Measurements from ENCODE around the gene PDGFRB.

The PDGFRB gene

DNA sequence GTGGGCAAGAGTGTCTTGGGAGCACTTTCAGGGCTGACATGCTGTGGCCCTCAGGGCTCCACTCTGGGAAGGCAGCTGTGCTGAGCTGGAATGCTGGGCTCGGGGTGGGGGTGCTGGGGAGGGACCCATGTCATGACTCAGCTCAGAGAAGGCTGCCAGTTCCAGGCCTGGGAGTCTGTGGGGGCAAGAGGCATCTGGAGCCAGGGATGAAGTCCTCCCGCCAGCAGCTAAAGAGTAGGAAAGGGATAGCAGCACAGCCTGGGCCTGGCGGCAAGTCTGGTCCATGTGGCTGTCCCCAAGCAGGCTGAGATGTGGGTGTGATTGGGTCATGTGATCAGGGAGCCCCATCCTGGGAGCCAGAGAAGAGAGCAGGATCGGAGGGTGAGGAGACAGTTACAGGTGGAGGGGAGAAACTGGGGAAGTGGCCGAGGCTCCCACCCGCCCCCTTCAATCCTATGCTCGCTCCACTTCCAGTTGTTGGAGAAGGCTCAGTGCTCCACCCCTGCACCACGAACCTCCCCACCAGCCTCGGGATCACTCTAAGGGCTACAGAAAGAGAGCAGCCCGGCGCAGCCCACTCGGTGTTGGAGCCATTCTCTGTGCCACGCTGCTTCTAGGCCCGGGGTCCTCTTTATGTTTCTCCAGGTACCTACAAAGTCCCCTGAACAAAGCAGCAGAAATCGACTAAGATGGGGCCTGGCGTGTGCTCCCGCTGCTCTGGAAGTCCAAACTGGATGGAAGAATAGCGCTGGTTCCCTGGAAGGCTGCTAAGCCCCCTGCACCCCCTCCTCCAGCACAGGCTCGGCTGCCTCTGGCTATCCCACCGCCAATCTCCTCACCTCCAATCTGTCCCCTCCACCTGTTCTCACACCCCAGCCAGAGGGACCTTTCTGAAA lies 12.0 kb downstream of the PDGFRB start:
- no peak for DNase-seq

GRCh38 chr5:150142959-150143349 lies 12.7 kb downstream of the PDGFRB start:
- DNase-seq, result no peak

GRCh38 chr5:150142185-150142958 lies 13.3 kb downstream of the PDGFRB start:
- DNase-seq, result no peak

- DNase-seq, result no peak
Measured at GRCh38 chr5:150141544-150142184, 14.0 kb downstream of the PDGFRB start.

- no peak for DNase-seq
Measured at GRCh38 chr5:150140830-150141229, 14.8 kb downstream of the PDGFRB start.

DNA sequence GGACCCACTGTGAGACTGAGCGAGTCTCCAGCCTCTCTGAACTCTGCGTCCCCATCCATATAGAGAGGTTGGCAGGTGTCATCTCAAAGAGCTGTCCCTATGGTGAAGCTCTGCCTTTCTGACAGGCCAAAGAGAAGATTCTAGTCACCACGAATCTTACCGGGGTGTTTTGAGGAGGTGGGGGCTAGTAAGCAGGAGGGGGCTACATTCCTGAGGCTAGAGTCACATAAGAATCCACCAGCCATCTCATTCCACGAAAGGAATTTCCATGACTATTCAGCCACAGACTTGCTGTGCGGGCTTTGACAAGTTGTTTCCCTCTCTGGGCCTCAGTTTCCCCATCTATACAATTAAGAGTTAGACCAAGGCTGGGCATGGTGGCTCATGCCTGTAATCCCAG lies 16.3 kb downstream of the PDGFRB start:
- no peak for DNase-seq

DNA sequence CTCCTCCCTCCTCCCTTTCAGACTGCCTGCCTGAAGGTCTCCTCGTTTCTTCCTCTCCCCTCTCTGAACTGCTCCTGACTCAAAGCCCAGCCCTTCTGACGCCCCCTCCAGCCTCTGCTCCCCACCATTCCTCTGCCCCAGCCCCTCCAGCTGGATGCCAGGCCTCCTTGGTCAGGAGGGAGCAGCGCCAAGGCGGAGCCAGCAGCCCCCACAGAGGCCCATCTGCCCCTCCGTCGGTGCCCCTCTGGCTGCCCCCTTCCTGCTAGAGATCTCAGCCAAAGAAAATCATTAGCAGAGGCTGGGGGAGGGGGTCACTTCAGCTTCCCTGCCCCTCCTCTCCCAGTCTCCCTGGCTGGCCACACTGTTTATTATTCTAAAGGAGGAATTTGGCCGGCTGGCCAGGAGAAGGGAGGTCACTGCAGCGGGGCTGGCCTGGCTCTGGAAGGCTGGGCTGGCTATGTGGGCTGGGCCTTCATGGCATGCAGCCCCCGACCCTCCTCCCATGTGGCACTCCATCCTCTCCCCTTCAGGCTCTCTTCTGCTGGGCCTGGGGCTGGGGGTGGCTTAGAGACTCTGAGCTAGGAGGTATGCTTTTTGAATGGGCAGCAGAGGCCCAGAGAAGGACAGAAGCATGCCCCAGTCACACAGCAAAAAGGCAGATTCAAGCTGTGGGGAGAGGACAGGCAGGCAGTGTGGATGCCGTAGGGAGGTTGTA lies 16.9 kb downstream of the PDGFRB start:
- no peak for DNase-seq

DNA sequence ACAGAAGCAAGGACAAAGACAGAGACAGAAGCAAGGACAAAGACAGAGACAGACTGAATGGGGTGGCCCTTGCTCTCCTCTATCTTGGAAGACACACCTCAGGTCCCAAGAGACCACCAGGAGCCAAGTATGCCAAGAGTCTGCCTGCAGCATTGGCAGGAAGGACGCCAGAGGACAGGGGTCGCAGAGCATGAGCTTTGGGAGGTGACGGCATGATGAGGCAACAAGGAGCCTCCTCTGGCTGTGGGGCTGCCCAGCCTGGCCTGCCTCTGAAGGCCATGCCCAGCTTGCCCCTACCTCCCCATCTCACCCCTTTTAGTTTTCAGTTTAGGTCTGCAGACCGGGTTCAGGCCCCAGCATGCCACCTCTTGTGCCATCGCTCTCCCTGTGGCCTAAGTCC lies 17.6 kb downstream of the PDGFRB start:
- DNase-seq, result no peak

GRCh38 chr5:150137168-150137957 lies 18.3 kb downstream of the PDGFRB start:
- DNase-seq, result no peak

GRCh38 chr5:150136305-150137167 lies 19.1 kb downstream of the PDGFRB start:
- no peak for DNase-seq

- DNase-seq, result no peak
Measured at GRCh38 chr5:150135557-150136304, 19.9 kb downstream of the PDGFRB start.

GRCh38 chr5:150134198-150134588 lies 21.5 kb downstream of the PDGFRB start:
- DNase-seq, result no peak

DNA sequence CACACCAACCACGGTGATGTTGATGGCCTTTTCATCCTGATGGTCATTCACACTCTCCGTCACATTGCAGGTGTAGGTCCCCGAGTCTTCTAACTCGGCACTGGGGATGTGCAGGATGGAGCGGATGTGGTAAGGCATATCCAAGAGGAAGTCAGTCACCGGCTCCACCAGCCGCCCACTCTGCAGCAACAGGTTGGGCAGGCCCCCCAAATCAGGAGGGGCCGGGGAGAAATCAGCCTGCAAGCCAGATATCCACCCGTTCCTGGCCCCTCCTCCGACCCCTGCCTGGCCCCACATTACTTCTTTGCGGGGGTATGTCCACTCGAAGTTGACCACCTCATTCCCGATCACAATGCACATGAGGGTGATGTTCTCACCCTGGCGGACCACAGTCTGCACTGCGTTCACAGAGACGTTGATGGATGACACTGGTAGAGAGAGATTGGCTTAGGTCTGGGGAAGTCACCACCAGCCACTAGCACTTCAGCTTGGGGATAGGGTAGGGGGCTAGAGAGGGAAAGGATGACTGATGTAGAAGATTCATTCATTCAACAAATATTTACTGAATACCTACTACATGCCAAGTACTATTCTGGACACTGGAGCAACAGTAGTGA lies 22.0 kb downstream of the PDGFRB start:
- no peak for DNase-seq

GRCh38 chr5:150132740-150133139 lies 22.9 kb downstream of the PDGFRB start:
- no peak for DNase-seq

DNA sequence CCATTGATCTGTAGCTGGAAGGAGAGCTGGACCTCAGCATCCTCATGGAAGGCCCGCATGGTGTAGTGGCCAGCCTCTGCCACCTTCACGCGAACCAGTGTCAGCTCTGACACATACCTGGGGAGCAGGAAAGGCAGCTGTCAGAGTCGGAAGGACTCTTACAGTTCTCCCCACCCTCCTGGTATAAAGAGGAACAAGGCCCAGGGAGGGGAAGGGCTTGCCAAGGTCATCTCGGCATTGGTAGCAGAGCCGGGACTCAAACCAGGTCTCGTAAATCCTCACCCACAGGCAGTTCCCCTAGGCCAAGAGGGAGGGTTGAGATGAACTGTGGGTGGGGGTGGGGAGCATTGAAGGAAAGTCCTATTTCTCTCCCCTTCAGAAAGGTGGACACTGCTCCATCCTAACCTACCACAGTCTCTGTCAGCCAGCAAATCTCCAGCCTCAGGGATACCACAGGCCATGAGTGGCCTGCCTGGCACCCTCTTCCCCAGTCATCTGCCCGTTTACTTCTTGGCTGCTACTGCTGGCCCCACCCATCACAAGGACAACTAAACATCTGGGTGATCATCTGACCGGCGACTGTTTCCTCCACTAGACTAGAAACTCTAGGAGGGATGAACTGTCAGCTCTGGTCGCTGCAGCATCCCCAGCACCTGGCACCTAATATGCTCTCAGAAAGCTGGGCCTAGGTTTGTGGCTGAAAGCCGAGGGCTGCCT lies 23.5 kb downstream of the PDGFRB start:
- DNase-seq, result no peak

GRCh38 chr5:150131461-150131860 lies 24.2 kb downstream of the PDGFRB start:
- no peak for DNase-seq

- DNase-seq, result no peak
Measured at GRCh38 chr5:150130493-150130922, 25.1 kb downstream of the PDGFRB start.

DNA sequence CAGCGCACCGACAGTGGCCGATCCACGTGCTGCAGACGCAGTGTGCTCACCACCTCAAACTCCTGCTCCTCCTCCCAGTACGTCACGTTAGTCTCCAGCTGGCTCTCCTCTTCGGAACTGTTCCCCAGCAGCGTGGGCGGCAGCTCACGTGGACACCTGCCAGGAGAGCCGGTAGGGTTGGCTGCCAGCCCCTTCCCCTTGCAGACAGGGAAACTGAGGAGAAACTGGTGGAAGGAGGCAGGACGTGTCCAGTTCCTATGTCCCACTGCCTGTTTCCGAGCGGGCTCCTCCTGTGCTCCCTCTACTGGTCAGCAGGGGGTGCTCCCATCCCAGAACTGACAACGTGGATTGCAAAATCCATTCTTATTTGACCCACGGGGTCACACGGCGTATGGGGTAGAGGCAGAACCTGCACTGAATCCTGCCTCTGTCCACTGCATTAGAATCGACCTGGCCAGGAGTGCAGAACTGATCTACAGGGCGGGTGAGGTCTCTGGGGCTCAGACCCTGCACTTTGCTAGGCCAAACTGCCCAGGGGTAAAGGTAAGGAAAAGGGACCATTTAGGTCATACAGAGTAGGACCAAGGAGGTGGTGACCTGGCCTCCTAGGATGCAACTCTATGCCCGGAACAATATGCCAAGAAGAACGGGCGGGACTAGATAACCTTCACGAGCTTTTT lies 25.7 kb downstream of the PDGFRB start:
- peak; percentile 79 for DNase-seq

DNA sequence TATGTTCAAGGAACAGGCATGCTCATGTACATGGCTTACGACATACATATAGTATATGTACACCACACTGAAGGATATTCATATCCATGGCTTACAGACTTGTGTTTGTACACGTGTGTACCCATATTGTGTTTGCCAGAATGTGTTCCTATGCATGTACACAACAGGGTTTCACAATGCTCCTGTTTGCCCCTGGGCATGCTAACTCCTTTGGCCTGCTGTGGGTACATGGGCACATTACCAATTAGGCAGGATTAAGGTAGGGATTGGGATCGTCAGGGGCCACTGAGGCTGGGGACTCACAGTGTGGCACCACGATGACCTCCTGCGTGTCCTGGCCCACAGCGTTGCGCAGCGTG lies 26.2 kb downstream of the PDGFRB start:
- no peak for DNase-seq
